GM18502 (cell line): ENCODE data around the gene RBPJ.
A peak's percentile ranks its signal among the peaks of the same experiment; 100 is the strongest.

Experiments
- ATAC-seq: cut with Tn5 transposase; IDR thresholded peaks from one replicate; pipeline ENCODE4 v1.9.1; 2021; ENCODE audit warnings: mild to moderate bottlenecking; ENCODE audit not compliant: unreplicated experiment, poor library complexity

The RBPJ gene

GRCh38 chr4:26410385-26411293 is 89.8 kb downstream of the RBPJ start:
- peak; percentile 83 for ATAC-seq

GRCh38 chr4:26412381-26413372 is 91.9 kb downstream of the RBPJ start:
- no peak for ATAC-seq

GRCh38 chr4:26413582-26413981 is 92.8 kb downstream of the RBPJ start:
- no peak for ATAC-seq

GRCh38 chr4:26418107-26418506 is 97.3 kb downstream of the RBPJ start:
- ATAC-seq = no peak

- ATAC-seq = no peak
These were observed 98.0 kb downstream of the RBPJ start for GRCh38 chr4:26418850-26419249.

- ATAC-seq = no peak
These were observed 99.6 kb downstream of the RBPJ start for GRCh38 chr4:26420438-26420837.

GRCh38 chr4:26420913-26421312 is 100.1 kb downstream of the RBPJ start:
- ATAC-seq = no peak

GRCh38 chr4:26424153-26424552 is 103.3 kb downstream of the RBPJ start:
- ATAC-seq = no peak

GRCh38 chr4:26424838-26425237 is 104.0 kb downstream of the RBPJ start:
- no peak for ATAC-seq

- ATAC-seq = no peak
These were observed 105.1 kb downstream of the RBPJ start for GRCh38 chr4:26425953-26426352.

- no peak for ATAC-seq
These were observed 106.1 kb downstream of the RBPJ start for GRCh38 chr4:26426892-26427291.

- ATAC-seq = no peak
These were observed 109.1 kb downstream of the RBPJ start for GRCh38 chr4:26429910-26430309.

GRCh38 chr4:26431461-26432180 is 110.8 kb downstream of the RBPJ start:
- no peak for ATAC-seq

GRCh38 chr4:26432419-26432818 is 111.6 kb downstream of the RBPJ start:
- ATAC-seq = no peak

- no peak for ATAC-seq
These were observed 112.7 kb downstream of the RBPJ start for GRCh38 chr4:26433556-26433955.

GRCh38 chr4:26434030-26434639 is 113.3 kb downstream of the RBPJ start:
- no peak for ATAC-seq

- no peak for ATAC-seq
These were observed 120.3 kb downstream of the RBPJ start for GRCh38 chr4:26441102-26441501.

- no peak for ATAC-seq
These were observed 121.0 kb downstream of the RBPJ start for GRCh38 chr4:26441771-26442170.

GRCh38 chr4:26447378-26447777 is 126.6 kb downstream of the RBPJ start:
- no peak for ATAC-seq

- ATAC-seq = no peak
These were observed 129.6 kb downstream of the RBPJ start for GRCh38 chr4:26450418-26450817.
